Liver (tissue), 9 donors: ENCODE data around the gene ALG6. TPM values are rescaled to one million over a fixed set of nuclear protein-coding genes. Genes with fewer than 3 reads are reported as not detected.

Experiments
- DNase-seq: peaks from one replicate; pipeline ENCODE4 v3.0.0-alpha.2; 2017; ENCODE audit warnings: low spot score
- H3K27ac ChIP-seq, 2 donors: one replicate each; pipeline ENCODE4 v1.7.0; 2013; ENCODE audit warnings: inconsistent platforms in 2 of 2, low read length in 2 of 2, control low read depth in 1 of 2, low read depth in 1 of 2, mild to moderate bottlenecking in 1 of 2
- H3K27me3 ChIP-seq, 4 donors: one replicate each; pipeline versions ENCODE4 v1.6.1 to v1.7.0; 2013; ENCODE audit warnings: low read length in 3 of 4, inconsistent platforms in 1 of 4, mild to moderate bottlenecking in 1 of 4, moderate library complexity in 1 of 4; ENCODE audit not compliant: control insufficient read depth in 4 of 4, insufficient read depth in 4 of 4
- H3K36me3 ChIP-seq, 4 donors: one replicate each; pipeline versions ENCODE4 v1.6.1 to v1.7.0; 2013; ENCODE audit warnings: low read length in 3 of 4, mild to moderate bottlenecking in 3 of 4, low read depth in 1 of 4, moderate library complexity in 1 of 4; ENCODE audit not compliant: control insufficient read depth in 4 of 4, insufficient read depth in 3 of 4
- H3K4me1 ChIP-seq, 4 donors: one replicate each; pipeline versions ENCODE4 v1.6.1 to v1.7.0; 2013; ENCODE audit warnings: low read length in 3 of 4, mild to moderate bottlenecking in 3 of 4, moderate library complexity in 1 of 4; ENCODE audit not compliant: control insufficient read depth in 4 of 4, insufficient read depth in 4 of 4
- H3K4me3 ChIP-seq, 3 donors: one replicate each; pipeline versions ENCODE4 v1.6.1 to v1.7.0; 2013; ENCODE audit warnings: low read length in 3 of 3, control low read depth in 1 of 3, low read depth in 1 of 3, mild to moderate bottlenecking in 1 of 3
- H3K9ac ChIP-seq, 2 donors: one replicate each; pipeline ENCODE4 v1.7.0; 2013; ENCODE audit warnings: low read length in 2 of 2, mild to moderate bottlenecking in 2 of 2, moderate library complexity in 2 of 2, control low read depth in 1 of 2, low read depth in 1 of 2
- H3K9me3 ChIP-seq, 4 donors: one replicate each; pipeline versions ENCODE4 v1.6.1 to v1.7.0; 2013; ENCODE audit warnings: low read length in 3 of 4; ENCODE audit not compliant: control insufficient read depth in 4 of 4
- ATF3 ChIP-seq: IDR thresholded peaks from 2 replicates; pipeline ENCODE4 v1.6.1; 2016; ENCODE audit warnings: antibody characterized with exemption
- CTCF ChIP-seq: fragments of 150-350 bp; IDR thresholded peaks from 2 replicates; pipeline ENCODE4 v1.5.1; 2017; ENCODE audit warnings: improper control_type of control experiment, low read depth, low read length; ENCODE audit not compliant: missing input control
- EGR1 ChIP-seq, 2 donors: IDR thresholded peaks; 2 replicates each; pipeline ENCODE4 v1.6.1; 2016 to 2018; ENCODE audit warnings: antibody characterized with exemption in 2 of 2, low read depth in 2 of 2
- HNF4A ChIP-seq, 2 donors: conservative IDR thresholded peaks; 2 replicates each; pipeline ENCODE4 v1.6.1; 2016; ENCODE audit warnings: antibody characterized with exemption in 2 of 2, mild to moderate bottlenecking in 2 of 2
- MAX ChIP-seq: IDR thresholded peaks from 2 replicates; pipeline ENCODE4 v1.6.1; 2016; ENCODE audit warnings: antibody characterized with exemption
- NR2F2 ChIP-seq: IDR thresholded peaks from 2 replicates; pipeline ENCODE4 v1.6.1; 2016; ENCODE audit warnings: antibody characterized with exemption
- REST ChIP-seq: IDR thresholded peaks from 2 replicates; pipeline ENCODE4 v1.6.1; 2016; ENCODE audit warnings: antibody characterized with exemption, mild to moderate bottlenecking
- RXRA ChIP-seq, 2 donors: IDR thresholded peaks; 2 replicates each; pipeline ENCODE4 v1.6.1; 2017 to 2018; ENCODE audit warnings: antibody characterized with exemption in 2 of 2, mild to moderate bottlenecking in 1 of 2
- TAF1 ChIP-seq: conservative IDR thresholded peaks from 2 replicates; pipeline ENCODE4 v1.6.1; 2016; ENCODE audit warnings: antibody characterized with exemption, mild to moderate bottlenecking
- ZBTB33 ChIP-seq: IDR thresholded peaks from 2 replicates; pipeline ENCODE4 v1.6.1; 2016; ENCODE audit warnings: antibody characterized with exemption
- WGBS: extraction: QIAGEN DNeasy Blood & Tissue Kit; methylation state at CpG from one replicate; pipeline ENCODE4 v1.1.7; 2013; 5-methylcytosine and 5-hydroxymethylcytosine counted together
- polyA plus RNA-seq, 2 donors: library from polyadenylated mRNA; stranded (reverse) in 1 of 2; unstranded in 1 of 2; fragments of 200-250 nt in 1 of 2; fragments of >200 nt in 1 of 2; fragmentation: Nextera tagmentation in 1 of 2; extraction: Ambion mirVana in 1 of 2; gene quantifications; one replicate each; pipeline versions ENCODE4 v1.2.1 to v1.2.3, GENCODE V29; 2013 to 2015
- total RNA-seq, 2 donors: library from RNA; depleted of rRNA; stranded (reverse); fragments of >200 nt; gene quantifications; one replicate each; pipeline ENCODE4 v1.2.3, GENCODE V29; 2014
- donor health status: healthy.
- donor health status: healthy.
- donor health status: healthy.
- donor health status: healthy.
- donor health status: healthy.

ALG6 gene
- total and polyA plus RNA-seq, 4 donors, result 4.6 to 13.2 (median 6.6) TPM

GRCh38 chr1:63324779-63325119, 42.7 kb upstream of the ALG6 start:
- Histone ChIP-seq H3K4me1 (peaks cover 4 to 36% (median 21%) of the 10 kb centered on the region in 4 donors), H3K27me3 (peaks cover 6 to 41% (median 22%) of the 10 kb centered on the region in 4 donors), H3K9ac (no peak overlapping the region), H3K9me3 (peaks cover 0 to 13% (median 0%) of the 10 kb centered on the region in 4 donors), H3K4me3 (peak overlapping the region in 1 of 3 donors; percentile 56), H3K27ac (no peak overlapping the region), H3K36me3 (no peaks in the 10 kb centered on the region)
- 10% methylated on average over 7 of the region's 7 CpGs for whole genome bisulfite sequencing
- no peak for TF ChIP-seq HNF4A (conservative IDR thresholded peaks at IDR 0.05)
- no peak for DNase-seq

- Histone ChIP-seq H3K4me1 (peaks cover 4 to 34% (median 21%) of the 10 kb centered on the region in 4 donors), H3K4me3 (no peak overlapping the region), H3K27ac (no peak overlapping the region), H3K27me3 (peaks cover 5 to 42% (median 21%) of the 10 kb centered on the region in 4 donors), H3K9ac (no peak overlapping the region), H3K9me3 (peaks cover 0 to 13% (median 0%) of the 10 kb centered on the region in 4 donors), H3K36me3 (no peaks in the 10 kb centered on the region)
- TF ChIP-seq REST (no peak), CTCF (no peak), HNF4A (conservative IDR thresholded peaks at IDR 0.05) (no peak), ATF3 (no peak), MAX (no peak), EGR1 (IDR thresholded peaks at IDR 0.05; ENCODE audit: low read depth in 2 of 2) (no peak)
- no peak for DNase-seq
- 11% methylated on average over 2 of the region's 2 CpGs for WGBS
Observed at GRCh38 chr1:63325279-63325985, 42.0 kb upstream of the ALG6 start.

- no peaks in the 10 kb centered on the region for H3K36me3 ChIP-seq
- TF ChIP-seq ZBTB33 (no peak), EGR1 (IDR thresholded peaks at IDR 0.05; ENCODE audit: low read depth in 2 of 2) (no peak), RXRA (IDR thresholded peaks at IDR 0.05) (no peak), REST (no peak), TAF1 (no peak), NR2F2 (no peak)
- H3K4me1 ChIP-seq, result peaks cover 4 to 33% (median 21%) of the 10 kb centered on the region in 4 donors
- no peak overlapping the region for H3K4me3 ChIP-seq
- H3K9ac ChIP-seq, result no peak overlapping the region
- peaks cover 0 to 13% (median under 1%) of the 10 kb centered on the region in 4 donors for H3K9me3 ChIP-seq
- WGBS, result 11% methylated on average over 20 of the region's 20 CpGs
- no peak for DNase-seq
- H3K27me3 ChIP-seq, result peaks cover 6 to 40% (median 23%) of the 10 kb centered on the region in 4 donors
- no peak overlapping the region for H3K27ac ChIP-seq
Observed at GRCh38 chr1:63326106-63326472, 41.3 kb upstream of the ALG6 start.
